Measurements from ENCODE around the gene MEIS1. TPM values are rescaled to one million over a fixed set of nuclear protein-coding genes. Genes with fewer than 3 reads are reported as not detected.

MEIS1 gene
- total and polyA plus RNA-seq, 8 donors, result 4.8 to 172 (median 38.5) TPM

- WGBS, 5 donors, result 57 to 84% (median 61%) methylated on average over 17 of the region's 17 CpGs
- TF ChIP-seq CTCF (IDR thresholded peaks at IDR 0.05) (no peak), EP300 (IDR thresholded peaks at IDR 0.05) (no peak), POLR2AphosphoS5 (IDR thresholded peaks at IDR 0.05) (no peak), POLR2A (IDR thresholded peaks at IDR 0.05) (no peak)
- DNase-seq, result no peak
- no peaks in the 10 kb centered on the region for H3K9me3 ChIP-seq
- peaks cover 0 to 60% (median 14%) of the 10 kb centered on the region in 3 donors for H3K27me3 ChIP-seq
- peak overlapping the region; percentile 47 to 83 (median 72) for H3K4me3 ChIP-seq
- peaks cover 0 to 11% (median 2%) of the 10 kb centered on the region in 4 donors for H3K4me1 ChIP-seq
- peak overlapping the region; percentile 10 to 93 (median 89) for H3K27ac ChIP-seq
- H3K36me3 ChIP-seq, result peaks cover 7 to 61% (median 25%) of the 10 kb centered on the region in 4 donors
- intact Hi-C loops (cut with DNase I; ENCODE audit: low total_unique reads), result loop anchor here (5.0 kb wide), 1 partner anchor 134 kb away; no protein-coding TSS in a partner anchor
Observed at GRCh38 chr2:66443186-66443978, 8.5 kb downstream of the MEIS1 start.

GRCh38 chr2:66443979-66444861 lies 9.3 kb downstream of the MEIS1 start:
- peak in 1 of 2 donors; percentile 77 for DNase-seq
- intact Hi-C loops (cut with DNase I; ENCODE audit: low total_unique reads), result loop anchor here (5.0 kb wide), 1 partner anchor 133 kb away; no protein-coding TSS in a partner anchor
- peak overlapping the region; percentile 47 to 83 (median 72) for H3K4me3 ChIP-seq
- H3K4me1 ChIP-seq, result peaks cover 0 to 11% (median 2%) of the 10 kb centered on the region in 4 donors
- H3K27ac ChIP-seq, result peak overlapping the region; percentile 10 to 93 (median 89)
- H3K27me3 ChIP-seq, result peaks cover 0 to 55% (median 13%) of the 10 kb centered on the region in 3 donors
- no peak for TF ChIP-seq POLR2AphosphoS5 (IDR thresholded peaks at IDR 0.05)
- TF ChIP-seq CTCF (IDR thresholded peaks at IDR 0.05), result no peak
- TF ChIP-seq POLR2A (IDR thresholded peaks at IDR 0.05), result no peak
- TF ChIP-seq EP300 (IDR thresholded peaks at IDR 0.05), result no peak
- no peaks in the 10 kb centered on the region for H3K9me3 ChIP-seq
- H3K36me3 ChIP-seq, result peaks cover 6 to 53% (median 24%) of the 10 kb centered on the region in 4 donors
- 48 to 78% (median 73%) methylated on average over 31 to 33 of the region's 33 CpGs for WGBS, 5 donors

GRCh38 chr2:66445076-66445924 lies 10.4 kb downstream of the MEIS1 start:
- WGBS, 5 donors, result 41 to 64% (median 48%) methylated on average over 25 to 52 of the region's 52 CpGs
- Histone ChIP-seq H3K4me1 (peaks cover 0 to 14% (median 2%) of the 10 kb centered on the region in 4 donors), H3K36me3 (peaks cover 4 to 42% (median 20%) of the 10 kb centered on the region in 4 donors), H3K27ac (peak overlapping the region; percentile 23 to 93 (median 89)), H3K4me3 (peak overlapping the region; percentile 47 to 83 (median 72)), H3K27me3 (peaks cover 0 to 45% (median 10%) of the 10 kb centered on the region in 3 donors), H3K9me3 (no peaks in the 10 kb centered on the region)
- TF ChIP-seq POLR2AphosphoS5 (IDR thresholded peaks at IDR 0.05) (no peak), POLR2A (IDR thresholded peaks at IDR 0.05) (no peak), CTCF (IDR thresholded peaks at IDR 0.05) (no peak), EP300 (IDR thresholded peaks at IDR 0.05) (no peak)
- DNase-seq, result peak in 1 of 2 donors; percentile 78
- intact Hi-C loops (cut with DNase I; ENCODE audit: low total_unique reads), result no loop called here

Data from stomach (tissue), 9 donors.